Thymus (tissue), 11 donors: ENCODE results near the gene ABHD5. TPM values are rescaled to one million over a fixed set of nuclear protein-coding genes. Genes with fewer than 3 reads are reported as not detected.
A peak's percentile ranks its signal among the peaks of the same experiment; 100 is the strongest.

Experiments
- DNase-seq, 9 donors: peaks; one replicate each; pipeline ENCODE4 v3.0.0-alpha.2; 2013; ENCODE audit warnings: low spot score in 9 of 9, low read depth in 6 of 9, missing footprints in 1 of 9
- H3K27ac ChIP-seq, 2 donors: one replicate each; pipeline ENCODE4 v1.5.1; 2013; ENCODE audit warnings: control low read depth in 1 of 2, low read depth in 1 of 2, low read length in 1 of 2, mild to moderate bottlenecking in 1 of 2, moderate library complexity in 1 of 2
- H3K27me3 ChIP-seq, 2 donors: one replicate each; pipeline ENCODE4 v1.5.1; 2013; ENCODE audit warnings: low read length in 1 of 2; ENCODE audit not compliant: control insufficient read depth in 2 of 2, insufficient read depth in 1 of 2
- H3K36me3 ChIP-seq, 2 donors: one replicate each; pipeline ENCODE4 v1.5.1; 2013; ENCODE audit warnings: low read length in 1 of 2, mild to moderate bottlenecking in 1 of 2, moderate library complexity in 1 of 2; ENCODE audit not compliant: control insufficient read depth in 2 of 2, insufficient read depth in 2 of 2
- H3K4me1 ChIP-seq, 2 donors: one replicate each; pipeline ENCODE4 v1.5.1; 2013; ENCODE audit warnings: low read length in 2 of 2; ENCODE audit not compliant: control insufficient read depth in 2 of 2, insufficient read depth in 2 of 2
- H3K4me3 ChIP-seq, 2 donors: one replicate each; pipeline ENCODE4 v1.5.1; 2013; ENCODE audit warnings: low read length in 2 of 2, control low read depth in 1 of 2, mild to moderate bottlenecking in 1 of 2
- H3K9me3 ChIP-seq, 2 donors: one replicate each; pipeline ENCODE4 v1.5.1; 2013; ENCODE audit warnings: low read length in 1 of 2, mild to moderate bottlenecking in 1 of 2; ENCODE audit not compliant: control insufficient read depth in 2 of 2, insufficient read depth in 1 of 2
- WGBS: extraction: QIAGEN DNeasy Blood & Tissue Kit; methylation state at CpG from one replicate; pipeline ENCODE4 v1.1.7; 2013; 5-methylcytosine and 5-hydroxymethylcytosine counted together
- polyA plus RNA-seq: library from polyadenylated mRNA; stranded (reverse); fragments of 200-250 nt; gene quantifications from one replicate; pipeline ENCODE4 v1.2.3, GENCODE V29; 2013
- total RNA-seq: library from RNA; stranded (reverse); fragments of 120-200 nt; gene quantifications from one replicate; pipeline ENCODE4 v1.2.4, GENCODE V29; 2013
- donor health status: healthy.

ABHD5 gene
- total and polyA plus RNA-seq, 2 donors: 10.3 to 17.9 TPM

- H3K9me3 ChIP-seq: no peaks in the 10 kb centered on the region
- peaks cover 13 to 15% of the 10 kb centered on the region in 2 donors for H3K4me1 ChIP-seq
- no peaks in the 10 kb centered on the region for H3K36me3 ChIP-seq
- peaks cover 0 to 17% of the 10 kb centered on the region in 2 donors for H3K27me3 ChIP-seq
- DNase-seq: peak in 1 of 9 donors; percentile 4
- H3K27ac ChIP-seq: peak overlapping the region in 1 of 2 donors; percentile 68
- H3K4me3 ChIP-seq: peak overlapping the region; percentile 61 to 88
- 21% methylated on average over 26 of the region's 26 CpGs for WGBS
Observed at GRCh38 chr3:43689766-43690399, 855 bp upstream of the ABHD5 start.

- H3K4me1 ChIP-seq: peaks cover 13 to 15% of the 10 kb centered on the region in 2 donors
- under 1% methylated on average over 72 of the region's 72 CpGs for WGBS
Observed at GRCh38 chr3:43691120-43691995, 620 bp downstream of the ABHD5 start.

GRCh38 chr3:43692085-43692855, 1.5 kb downstream of the ABHD5 start:
- H3K4me3 ChIP-seq: peak overlapping the region; percentile 61 to 88
- no peaks in the 10 kb centered on the region for H3K9me3 ChIP-seq
- no peaks in the 10 kb centered on the region for H3K36me3 ChIP-seq
- H3K27ac ChIP-seq: no peak overlapping the region
- WGBS: 85% methylated on average over 8 of the region's 8 CpGs
- H3K27me3 ChIP-seq: peaks cover 0 to 17% of the 10 kb centered on the region in 2 donors
- DNase-seq: no peak
- peaks cover 13 to 15% of the 10 kb centered on the region in 2 donors for H3K4me1 ChIP-seq

More at GRCh38 chr3:43691120-43691995, 620 bp downstream of the ABHD5 start:
- peaks cover 0 to 17% of the 10 kb centered on the region in 2 donors for H3K27me3 ChIP-seq
- H3K9me3 ChIP-seq: no peaks in the 10 kb centered on the region
- no peaks in the 10 kb centered on the region for H3K36me3 ChIP-seq
- H3K4me3 ChIP-seq: peak overlapping the region; percentile 61 to 88
- peak in 6 of 9 donors; percentile 12 to 56 (median 26) for DNase-seq
- H3K27ac ChIP-seq: peak overlapping the region; percentile 65 to 90

- DNase-seq: no peak
- H3K9me3 ChIP-seq: no peaks in the 10 kb centered on the region
- H3K4me3 ChIP-seq: no peak overlapping the region
- H3K4me1 ChIP-seq: peaks cover 13 to 15% of the 10 kb centered on the region in 2 donors
- WGBS: 97% methylated on average over 2 of the region's 2 CpGs
- peaks cover 0 to 17% of the 10 kb centered on the region in 2 donors for H3K27me3 ChIP-seq
- H3K36me3 ChIP-seq: no peaks in the 10 kb centered on the region
- H3K27ac ChIP-seq: peak overlapping the region in 1 of 2 donors; percentile 1
Observed at GRCh38 chr3:43692971-43693370, 2.2 kb downstream of the ABHD5 start.

- H3K27ac ChIP-seq: no peak overlapping the region
- no peak for DNase-seq
- H3K27me3 ChIP-seq: peaks cover 0 to 17% of the 10 kb centered on the region in 2 donors
- no peaks in the 10 kb centered on the region for H3K36me3 ChIP-seq
- WGBS: 90% methylated on average over 1 of the region's 1 CpG
- H3K9me3 ChIP-seq: no peaks in the 10 kb centered on the region
- no peak overlapping the region for H3K4me3 ChIP-seq
- peaks cover 13 to 15% of the 10 kb centered on the region in 2 donors for H3K4me1 ChIP-seq
Observed at GRCh38 chr3:43693594-43693993, 2.9 kb downstream of the ABHD5 start.

GRCh38 chr3:43695443-43695842, 4.7 kb downstream of the ABHD5 start:
- WGBS: 96% methylated on average over 2 of the region's 2 CpGs
- no peak overlapping the region for H3K27ac ChIP-seq
- no peak for DNase-seq
- H3K4me1 ChIP-seq: peaks cover 7 to 10% of the 10 kb centered on the region in 2 donors
- H3K4me3 ChIP-seq: no peak overlapping the region
- peaks cover 0 to 1% of the 10 kb centered on the region in 2 donors for H3K27me3 ChIP-seq
- no peaks in the 10 kb centered on the region for H3K9me3 ChIP-seq
- H3K36me3 ChIP-seq: no peaks in the 10 kb centered on the region

- no peak for DNase-seq
- Histone ChIP-seq H3K4me3 (no peak overlapping the region), H3K4me1 (peaks cover 5 to 8% of the 10 kb centered on the region in 2 donors), H3K9me3 (no peaks in the 10 kb centered on the region), H3K27ac (no peak overlapping the region), H3K27me3 (no peaks in the 10 kb centered on the region), H3K36me3 (no peaks in the 10 kb centered on the region)
Observed at GRCh38 chr3:43695863-43696262, 5.1 kb downstream of the ABHD5 start.

- Histone ChIP-seq H3K4me1 (peaks cover 5 to 8% of the 10 kb centered on the region in 2 donors), H3K27ac (no peak overlapping the region), H3K4me3 (no peak overlapping the region)
Observed at GRCh38 chr3:43696441-43696840, 5.7 kb downstream of the ABHD5 start.

More at GRCh38 chr3:43696441-43696840, 5.7 kb downstream of the ABHD5 start:
- 89% methylated on average over 1 of the region's 1 CpG for WGBS
- no peak for DNase-seq
- Histone ChIP-seq H3K9me3 (no peaks in the 10 kb centered on the region), H3K36me3 (no peaks in the 10 kb centered on the region), H3K27me3 (no peaks in the 10 kb centered on the region)
